Caco-2 (cell line): ENCODE measurements around the gene FBXW8. TPM values are rescaled to one million over a fixed set of nuclear protein-coding genes. Genes with fewer than 3 reads are reported as not detected.

Experiments
- BruUV-seq: library from RNA; stranded (reverse); fragments of 400-500 nt; replicated peaks from 2 replicates; lab custom pipeline; 2021; lab: Mats Ljungman, UMichigan
- CTCF ChIA-PET: fragments of 300-600 bp; sonication (Branson Sonifier 250); formaldehyde crosslinking; loops from one replicate; lab custom pipeline; 2022; ENCODE audit warnings: antibody characterized with exemption; lab: Charles Lee
- POLR2A ChIA-PET: fragments of 300-600 bp; sonication (Branson Sonifier 250); formaldehyde crosslinking; loops from one replicate; lab custom pipeline; 2022; ENCODE audit warnings: antibody characterized with exemption; lab: Charles Lee
- DNase-seq, 2 experiments: peaks; one replicate each; pipeline versions ENCODE4 v3.0.0 to v3.0.0-alpha.2; 2020 to 2022
- H3K27me3 ChIP-seq: replicated peaks from 2 replicates; pipeline ENCODE4 v1.6.0; 2011; ENCODE audit warnings: low read length; ENCODE audit not compliant: control insufficient read depth, insufficient read depth
- H3K36me3 ChIP-seq: 2 replicates; pipeline ENCODE4 v1.5.1; 2011; ENCODE audit warnings: low read length; ENCODE audit not compliant: control insufficient read depth, insufficient read depth
- H3K4me1 ChIP-seq: fragments of 250-450 bp; sonication (Bioruptor Pico); 2 replicates; pipeline ENCODE4 v1.5.1; 2020; ENCODE audit warnings: mild to moderate bottlenecking
- H3K4me3 ChIP-seq: 2 replicates; pipeline ENCODE4 v1.5.1; 2011; ENCODE audit warnings: low read depth, mild to moderate bottlenecking, control low read depth, low read length
- H3K9me3 ChIP-seq: fragments of 250-450 bp; sonication (Bioruptor Pico); 2 replicates; pipeline ENCODE4 v1.5.1; 2020; ENCODE audit warnings: mild to moderate bottlenecking, moderate library complexity
- H3K27ac Mint-ChIP-seq: one replicate; pipeline ENCODE4 v1.8.0; 2022; ENCODE audit warnings: mixed read lengths; ENCODE audit not compliant: unreplicated experiment
- H3K27me3 Mint-ChIP-seq: one replicate; pipeline ENCODE4 v1.8.0; 2022; ENCODE audit warnings: mixed read lengths; ENCODE audit not compliant: insufficient read depth, unreplicated experiment
- H3K36me3 Mint-ChIP-seq: one replicate; pipeline ENCODE4 v1.8.0; 2022; ENCODE audit warnings: mild to moderate bottlenecking, mixed read lengths; ENCODE audit not compliant: insufficient read depth, unreplicated experiment
- H3K4me1 Mint-ChIP-seq: one replicate; pipeline ENCODE4 v1.8.0; 2022; ENCODE audit warnings: low read depth, mixed read lengths; ENCODE audit not compliant: unreplicated experiment
- H3K4me3 Mint-ChIP-seq: one replicate; pipeline ENCODE4 v1.8.0; 2022; ENCODE audit warnings: mild to moderate bottlenecking, moderate library complexity, mixed read lengths; ENCODE audit not compliant: unreplicated experiment
- H3K9me3 Mint-ChIP-seq: one replicate; pipeline ENCODE4 v1.8.0; 2022; ENCODE audit warnings: mixed read lengths; ENCODE audit not compliant: unreplicated experiment
- CTCF ChIP-seq, 2 experiments: fragments of 200-600 bp in 1 of 2; IDR thresholded peaks; 1 replicate in 1 of 2; 2 replicates in 1 of 2; pipeline versions ENCODE4 v1.5.1 to v1.8.0; 2011 to 2022; ENCODE audit warnings: antibody characterized with exemption in 1 of 2, control low read depth in 1 of 2, inconsistent platforms in 1 of 2, low read depth in 1 of 2, low read length in 1 of 2, mild to moderate bottlenecking in 1 of 2, moderate library complexity in 1 of 2; ENCODE audit not compliant: insufficient read depth in 1 of 2, severe bottlenecking in 1 of 2, unreplicated experiment in 1 of 2
- intact Hi-C: fragments of 100-400 bp; cut with micrococcal nuclease; formaldehyde crosslinking; loops from one replicate; pipeline ENCODE4 v1.10.0; 2022; ENCODE audit not compliant: unreplicated experiment
- total RNA-seq: library from RNA; stranded (reverse); gene quantifications from 2 replicates; pipeline ENCODE4 v1.2.3, GENCODE V29; 2022

FBXW8 gene
- total RNA-seq, 1 experiment from 2014 or later: 12.2 TPM

- POLR2A ChIA-PET: no interaction called here
- no TSS peak for BruUV-seq
- Histone ChIP-seq H3K4me3 (no peak overlapping the region), H3K4me1 (peaks cover 4% of the 10 kb centered on the region; the same call in 1 of the 2 replicates), H3K36me3 (0 out of 2 replicates have a peak, but pooled peaks cover 1% of the 10 kb centered on the region), H3K9me3 (no peaks in the 10 kb centered on the region), H3K27me3 (no peaks in the 10 kb centered on the region)
- CTCF ChIA-PET: no interaction called here
- intact Hi-C loops: loop anchor here (10.0 kb wide), 1 partner anchor 316 kb away; no protein-coding TSS in a partner anchor
- no peak for DNase-seq
- no peaks in the 10 kb centered on the region for H3K9me3 Mint-ChIP-seq
- H3K36me3 Mint-ChIP-seq: no peaks in the 10 kb centered on the region
- no peak overlapping the region for H3K27ac Mint-ChIP-seq
- TF ChIP-seq CTCF (IDR thresholded peaks at IDR 0.05; ENCODE audit: insufficient read depth in 1 of 2, low read depth in 1 of 2, low read length in 1 of 2, severe bottlenecking in 1 of 2, unreplicated experiment in 1 of 2): no peak
- H3K4me1 Mint-ChIP-seq: no peaks in the 10 kb centered on the region
- no peaks in the 10 kb centered on the region for H3K27me3 Mint-ChIP-seq
- no peak overlapping the region for H3K4me3 Mint-ChIP-seq
These were observed 109.9 kb downstream of the FBXW8 start for GRCh38 chr12:117020536-117021220.

GRCh38 chr12:117022465-117022864 lies 111.7 kb downstream of the FBXW8 start:
- intact Hi-C loops: loop anchor here (10.0 kb wide), 1 partner anchor 318 kb away; no protein-coding TSS in a partner anchor
- H3K4me3 ChIP-seq: no peak overlapping the region
- H3K9me3 Mint-ChIP-seq: no peaks in the 10 kb centered on the region
- H3K4me1 ChIP-seq: peaks cover 6% of the 10 kb centered on the region; the same call in 1 of the 2 replicates
- no peaks in the 10 kb centered on the region for H3K36me3 Mint-ChIP-seq
- H3K27ac Mint-ChIP-seq: no peak overlapping the region
- peaks cover 1% of the 10 kb centered on the region; the same call in 1 of the 2 replicates for H3K36me3 ChIP-seq
- no peaks in the 10 kb centered on the region for H3K27me3 Mint-ChIP-seq
- H3K4me1 Mint-ChIP-seq: no peaks in the 10 kb centered on the region
- no peaks in the 10 kb centered on the region for H3K27me3 ChIP-seq
- POLR2A ChIA-PET: no interaction called here
- H3K9me3 ChIP-seq: no peaks in the 10 kb centered on the region
- DNase-seq: no peak
- BruUV-seq: no TSS peak
- TF ChIP-seq CTCF (IDR thresholded peaks at IDR 0.05; ENCODE audit: insufficient read depth in 1 of 2, low read depth in 1 of 2, low read length in 1 of 2, severe bottlenecking in 1 of 2, unreplicated experiment in 1 of 2): no peak
- CTCF ChIA-PET: no interaction called here
- H3K4me3 Mint-ChIP-seq: no peak overlapping the region

- TF ChIP-seq CTCF (IDR thresholded peaks at IDR 0.05; ENCODE audit: insufficient read depth in 1 of 2, low read depth in 1 of 2, low read length in 1 of 2, severe bottlenecking in 1 of 2, unreplicated experiment in 1 of 2): no peak
- intact Hi-C loops: loop anchor here (10.0 kb wide), 1 partner anchor 319 kb away; no protein-coding TSS in a partner anchor
- Mint-ChIP-seq H3K27ac (no peak overlapping the region), H3K4me3 (no peak overlapping the region), H3K4me1 (no peaks in the 10 kb centered on the region), H3K9me3 (no peaks in the 10 kb centered on the region), H3K27me3 (no peaks in the 10 kb centered on the region), H3K36me3 (peaks cover 9% of the 10 kb centered on the region)
- Histone ChIP-seq H3K4me3 (no peak overlapping the region), H3K9me3 (no peaks in the 10 kb centered on the region), H3K36me3 (peaks cover 4% of the 10 kb centered on the region; the same call in 1 of the 2 replicates), H3K27me3 (no peaks in the 10 kb centered on the region), H3K4me1 (peaks cover 6% of the 10 kb centered on the region; the same call in 1 of the 2 replicates)
- ChIA-PET POLR2A (no interaction called here), CTCF (no interaction called here)
- BruUV-seq: no TSS peak
- DNase-seq: no peak
These were observed 113.5 kb downstream of the FBXW8 start for GRCh38 chr12:117023998-117024960.
